ENCODE measurements around the gene SOBP.

DNA sequence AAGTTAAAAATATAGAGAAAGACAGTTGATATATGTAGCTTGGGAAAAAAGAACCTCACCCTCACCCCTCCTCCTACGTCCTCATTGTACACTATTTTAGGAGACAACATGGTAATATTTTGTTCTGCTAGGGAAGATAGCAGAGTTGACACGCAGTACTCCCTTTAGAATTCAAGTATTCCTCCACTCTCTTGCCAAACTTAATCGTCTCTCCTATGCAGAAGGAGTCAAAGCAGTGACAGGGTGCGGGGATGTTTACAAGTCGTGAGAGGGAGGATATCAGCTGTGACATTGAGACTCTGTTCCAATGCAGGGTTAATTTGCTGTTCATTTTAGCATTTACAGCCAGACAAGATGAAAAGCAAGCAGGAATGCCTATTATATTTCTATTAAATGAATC, 97.5 kb downstream of the SOBP start:
- TF ChIP-seq, protein P1, sequence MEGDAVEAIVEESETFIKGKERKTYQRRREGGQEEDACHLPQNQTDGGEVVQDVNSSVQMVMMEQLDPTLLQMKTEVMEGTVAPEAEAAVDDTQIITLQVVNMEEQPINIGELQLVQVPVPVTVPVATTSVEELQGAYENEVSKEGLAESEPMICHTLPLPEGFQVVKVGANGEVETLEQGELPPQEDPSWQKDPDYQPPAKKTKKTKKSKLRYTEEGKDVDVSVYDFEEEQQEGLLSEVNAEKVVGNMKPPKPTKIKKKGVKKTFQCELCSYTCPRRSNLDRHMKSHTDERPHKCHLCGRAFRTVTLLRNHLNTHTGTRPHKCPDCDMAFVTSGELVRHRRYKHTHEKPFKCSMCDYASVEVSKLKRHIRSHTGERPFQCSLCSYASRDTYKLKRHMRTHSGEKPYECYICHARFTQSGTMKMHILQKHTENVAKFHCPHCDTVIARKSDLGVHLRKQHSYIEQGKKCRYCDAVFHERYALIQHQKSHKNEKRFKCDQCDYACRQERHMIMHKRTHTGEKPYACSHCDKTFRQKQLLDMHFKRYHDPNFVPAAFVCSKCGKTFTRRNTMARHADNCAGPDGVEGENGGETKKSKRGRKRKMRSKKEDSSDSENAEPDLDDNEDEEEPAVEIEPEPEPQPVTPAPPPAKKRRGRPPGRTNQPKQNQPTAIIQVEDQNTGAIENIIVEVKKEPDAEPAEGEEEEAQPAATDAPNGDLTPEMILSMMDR (IDR thresholded peaks at IDR 0.05; ENCODE audit: low read depth, low read length): no peak
- TF ChIP-seq EZH2phosphoT487 (IDR thresholded peaks at IDR 0.05; ENCODE audit: low read depth): no peak
